Activated T-helper 1 cell treated with anti-CD3 and anti-CD28 coated beads, Interleukin-2, amount 50 U/mL, for 16 hours (primary cell): Measurements from ENCODE around the gene CHRNA10.

ENCODE experiments used
- DNase-seq, 2 donors: peaks; one replicate each; pipeline ENCODE4 v3.0.0-alpha.2; 2020; ENCODE audit warnings: low read depth in 1 of 2, low spot score in 1 of 2

CHRNA10 gene

GRCh38 chr11:3671334-3672254 lies at the start of gene CHRNA10:
Gene CHRNA10 (minus strand): TSS chr11:3671384. CDS start chr11:3671312, 72 bp downstream.
- no peak for DNase-seq

- DNase-seq: no peak
These were observed 41.1 kb upstream of the CHRNA10 start for GRCh38 chr11:3712274-3712673.

GRCh38 chr11:3710485-3711259 lies 39.5 kb upstream of the CHRNA10 start:
- no peak for DNase-seq

GRCh38 chr11:3709977-3710376 lies 38.8 kb upstream of the CHRNA10 start:
- no peak for DNase-seq

- DNase-seq: no peak
These were observed 36.0 kb upstream of the CHRNA10 start for GRCh38 chr11:3707176-3707575.

- no peak for DNase-seq
These were observed 32.2 kb upstream of the CHRNA10 start for GRCh38 chr11:3703383-3703782.

GRCh38 chr11:3700910-3701309 lies 29.7 kb upstream of the CHRNA10 start:
- DNase-seq: no peak

- DNase-seq: no peak
These were observed 29.2 kb upstream of the CHRNA10 start for GRCh38 chr11:3700410-3700809.

- no peak for DNase-seq
These were observed 15.6 kb upstream of the CHRNA10 start for GRCh38 chr11:3686751-3687150.

- DNase-seq: no peak
These were observed 14.7 kb upstream of the CHRNA10 start for GRCh38 chr11:3685923-3686322.

- DNase-seq: no peak
These were observed 13.6 kb upstream of the CHRNA10 start for GRCh38 chr11:3684819-3685172.

GRCh38 chr11:3684129-3684818 lies 13.1 kb upstream of the CHRNA10 start:
- no peak for DNase-seq

GRCh38 chr11:3683039-3683438 lies 11.9 kb upstream of the CHRNA10 start:
- DNase-seq: no peak

- DNase-seq: no peak
These were observed 7.9 kb upstream of the CHRNA10 start for GRCh38 chr11:3679077-3679476.

- DNase-seq: no peak
These were observed 4.8 kb upstream of the CHRNA10 start for GRCh38 chr11:3675971-3676370.

- no peak for DNase-seq
These were observed 3.0 kb upstream of the CHRNA10 start for GRCh38 chr11:3674189-3674588.

GRCh38 chr11:3669742-3670183 lies 1.4 kb downstream of the CHRNA10 start:
- DNase-seq: no peak

GRCh38 chr11:3669128-3669527 lies 2.1 kb downstream of the CHRNA10 start:
- no peak for DNase-seq

GRCh38 chr11:3667149-3668035 lies 3.8 kb downstream of the CHRNA10 start:
- DNase-seq: no peak

- DNase-seq: no peak
These were observed 5.1 kb downstream of the CHRNA10 start for GRCh38 chr11:3666023-3666530.
